HEK293 (cell line): ENCODE measurements around the gene SPTBN1.

Experiments
- CTCF ChIP-seq: fragments of 450-650 bp; formaldehyde crosslinking; IDR thresholded peaks from 2 replicates; pipeline ENCODE4 v1.5.1; 2016; ENCODE audit warnings: missing biosample characterization, missing genetic modification characterization
- PRDM10 ChIP-seq: fragments of 450-650 bp; formaldehyde crosslinking; IDR thresholded peaks from 2 replicates; pipeline ENCODE4 v1.5.1; 2016; ENCODE audit warnings: missing biosample characterization, missing genetic modification characterization
- YY2 ChIP-seq: fragments of 450-650 bp; formaldehyde crosslinking; IDR thresholded peaks from 2 replicates; pipeline ENCODE4 v1.5.1; 2016; ENCODE audit warnings: missing biosample characterization, missing genetic modification characterization
- ZFP37 ChIP-seq: fragments of 450-650 bp; formaldehyde crosslinking; IDR thresholded peaks from 2 replicates; pipeline ENCODE4 v1.5.1; 2016; ENCODE audit warnings: missing biosample characterization, missing genetic modification characterization
- ZNF140 ChIP-seq: fragments of 450-650 bp; formaldehyde crosslinking; IDR thresholded peaks from 2 replicates; pipeline ENCODE4 v1.5.1; 2016; ENCODE audit warnings: missing biosample characterization, missing genetic modification characterization
- ZNF544 ChIP-seq: fragments of 450-650 bp; formaldehyde crosslinking; IDR thresholded peaks from 2 replicates; pipeline ENCODE4 v1.5.0; 2017; ENCODE audit warnings: missing biosample characterization, missing genetic modification characterization
- ZNF791 ChIP-seq: fragments of 450-650 bp; formaldehyde crosslinking; IDR thresholded peaks from 2 replicates; pipeline ENCODE4 v1.5.1; 2016; ENCODE audit warnings: missing biosample characterization, missing genetic modification characterization

GRCh38 chr2:54626131-54626530 lies 170.0 kb downstream of the SPTBN1 start:
- no peak for TF ChIP-seq CTCF
- TF ChIP-seq ZNF544 (tag by site-specific recombination): no peak
- TF ChIP-seq ZNF791 (tag by site-specific recombination): no peak
- no peak for TF ChIP-seq ZFP37 (tag by site-specific recombination)
- no peak for TF ChIP-seq PRDM10 (tag by site-specific recombination)
- no peak for TF ChIP-seq YY2 (tag by site-specific recombination)
- no peak for TF ChIP-seq ZNF140 (tag by site-specific recombination)
